ENCODE results near the gene TMOD2.

Gene TMOD2

GRCh38 chr15:51861557-51862359 is 110.4 kb downstream of the TMOD2 start:
- no peak for DNase-seq (ENCODE audit: low read depth)

GRCh38 chr15:51863131-51863530 is 111.7 kb downstream of the TMOD2 start:
- no peak for DNase-seq (ENCODE audit: low read depth)

GRCh38 chr15:51864408-51865056 is 113.1 kb downstream of the TMOD2 start:
- no peak for DNase-seq (ENCODE audit: low read depth)

- no peak for DNase-seq (ENCODE audit: low read depth)
These were observed 113.9 kb downstream of the TMOD2 start for GRCh38 chr15:51865317-51865716.

Measured in stimulated activated CD8-positive, alpha-beta memory T cell treated with anti-CD3 and anti-CD28 coated beads, Interleukin-15, amount 100 ng/mL, for 24 hours (primary cell).